Choroid plexus epithelial cell (primary cell): Measurements from ENCODE around the gene PLSCR5.

Source experiments
- DNase-seq: peaks from one replicate; pipeline ENCODE4 v3.0.0-alpha.2; 2010; ENCODE audit warnings: low read depth
- H3K4me3 ChIP-seq: 2 replicates; pipeline ENCODE4 v1.5.1; 2011; ENCODE audit warnings: low read depth, mild to moderate bottlenecking, control low read depth, low read length, moderate library complexity
- CTCF ChIP-seq: conservative IDR thresholded peaks from 2 replicates; pipeline ENCODE4 v1.5.1; 2011; ENCODE audit warnings: low read depth, mild to moderate bottlenecking, control low read depth, inconsistent platforms, low read length, moderate library complexity

Gene PLSCR5

GRCh38 chr3:146540978-146541377 is 64.2 kb downstream of the PLSCR5 start:
- no peak for TF ChIP-seq CTCF
- H3K4me3 ChIP-seq, result no peak overlapping the region

GRCh38 chr3:146540236-146540635 is 64.9 kb downstream of the PLSCR5 start:
- peak; percentile 43 for DNase-seq
- H3K4me3 ChIP-seq, result peak overlapping the region; percentile 5
- no peak for TF ChIP-seq CTCF

More at GRCh38 chr3:146540978-146541377, 64.2 kb downstream of the PLSCR5 start:
- no peak for DNase-seq

- no peak overlapping the region for H3K4me3 ChIP-seq
- TF ChIP-seq CTCF, result no peak
- DNase-seq, result peak; percentile 79
Measured at GRCh38 chr3:146539315-146539714, 65.8 kb downstream of the PLSCR5 start.

GRCh38 chr3:146537603-146538002 is 67.5 kb downstream of the PLSCR5 start:
- no peak for TF ChIP-seq CTCF
- no peak for DNase-seq

GRCh38 chr3:146536681-146537080 is 68.5 kb downstream of the PLSCR5 start:
- no peak for TF ChIP-seq CTCF
- no peak overlapping the region for H3K4me3 ChIP-seq
- peak; percentile 56 for DNase-seq

More at GRCh38 chr3:146537603-146538002, 67.5 kb downstream of the PLSCR5 start:
- no peak overlapping the region for H3K4me3 ChIP-seq
